Right ventricle myocardium inferior (tissue), 1 donor: ENCODE measurements around the gene UGT1A8. TPM values are rescaled to one million over a fixed set of nuclear protein-coding genes. Genes with fewer than 3 reads are reported as not detected.
"Not testable (repeated sequence)": the region's sequence is repeated elsewhere in the genome, so short reads cannot be mapped to it uniquely, and the experiment has no call there.

Experiments
- ATAC-seq: fragments of 200-7000 bp; cut with Tn5 transposase; one replicate; pipeline ENCODE4 v1.9.1; 2020; ENCODE audit warnings: mild to moderate bottlenecking, moderate library complexity
- DNase-seq: peaks from one replicate; pipeline ENCODE4 v3.0.0; 2021; ENCODE audit errors: missing footprints
- intact Hi-C: fragments of 100-400 bp; cut with DNase I; formaldehyde crosslinking; loops from one replicate; pipeline ENCODE4 v1.11.0; 2022
- long read RNA-seq: library from polyadenylated mRNA; unstranded; transcript quantifications from one replicate; pipeline ENCODE4 v2.0.0, GENCODE V29; 2021
- total RNA-seq: library from RNA; stranded (reverse); fragmentation: NEBNext Ultra II Directional; extraction: Animal tissue kit (Norgen Biotek cat#: 25700); gene quantifications from one replicate; pipeline ENCODE4 v1.2.1, GENCODE V29; 2021
- donor health status: DM: no; HTN: yes; CAD: no; lungs with severe emphysema.

UGT1A8 gene
- total RNA-seq, result not detected
- long read RNA-seq, result 0 reads

DNA sequence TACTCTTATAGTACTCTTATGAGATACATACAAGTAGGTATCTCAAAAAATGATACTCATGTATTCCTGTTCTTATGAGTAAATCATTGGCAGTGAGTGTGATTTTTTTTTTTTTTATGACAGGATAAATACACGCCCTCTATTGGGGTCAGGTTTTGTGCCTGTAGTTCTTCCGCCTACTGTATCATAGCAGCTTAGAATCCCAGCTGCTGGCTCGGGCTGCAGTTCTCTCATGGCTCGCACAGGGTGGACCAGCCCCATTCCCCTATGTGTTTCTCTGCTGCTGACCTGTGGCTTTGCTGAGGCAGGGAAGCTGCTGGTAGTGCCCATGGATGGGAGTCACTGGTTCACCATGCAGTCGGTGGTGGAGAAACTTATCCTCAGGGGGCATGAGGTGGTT lies at the start of gene UGT1A8:
UGT1A8 (plus strand) TSS at position 158 of the 400 bp plus-strand sequence; CDS start at position 233, 75 bp downstream.
- DNase-seq, ATAC-seq, intact Hi-C loops: not testable (repeated sequence)

GRCh38 chr2:233571001-233571400 lies 46.4 kb upstream of the UGT1A8 start:
- ATAC-seq (no peak), DNase-seq (no peak)
- intact Hi-C loops, result no loop called here

DNA sequence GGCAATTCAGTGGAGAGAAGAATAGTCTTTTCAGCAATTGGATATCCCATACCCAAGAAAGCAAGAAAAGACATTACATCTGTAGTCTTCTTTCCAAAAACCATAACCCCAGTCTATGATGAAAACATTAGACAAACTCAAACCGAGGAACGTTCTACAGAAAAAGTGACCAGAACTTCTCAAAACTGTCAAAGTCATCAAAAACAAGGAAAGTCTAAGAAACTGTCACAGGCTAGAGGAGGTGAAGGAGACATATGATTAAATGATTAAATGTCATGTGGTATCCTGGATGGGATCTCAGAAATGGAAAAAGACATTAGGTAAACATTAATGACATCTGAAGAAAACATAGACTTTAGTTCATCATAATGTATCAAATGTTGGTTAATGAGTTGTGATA lies 46.0 kb upstream of the UGT1A8 start:
- DNase-seq (no peak), ATAC-seq (no peak)
- intact Hi-C loops, result no loop called here

GRCh38 chr2:233572468-233572867 lies 45.0 kb upstream of the UGT1A8 start:
- intact Hi-C loops, result no loop called here
- DNase-seq (no peak), ATAC-seq (no peak)

- ATAC-seq, intact Hi-C loops, DNase-seq: not testable (repeated sequence)
Measured at GRCh38 chr2:233577341-233577740, 40.1 kb upstream of the UGT1A8 start.

DNA sequence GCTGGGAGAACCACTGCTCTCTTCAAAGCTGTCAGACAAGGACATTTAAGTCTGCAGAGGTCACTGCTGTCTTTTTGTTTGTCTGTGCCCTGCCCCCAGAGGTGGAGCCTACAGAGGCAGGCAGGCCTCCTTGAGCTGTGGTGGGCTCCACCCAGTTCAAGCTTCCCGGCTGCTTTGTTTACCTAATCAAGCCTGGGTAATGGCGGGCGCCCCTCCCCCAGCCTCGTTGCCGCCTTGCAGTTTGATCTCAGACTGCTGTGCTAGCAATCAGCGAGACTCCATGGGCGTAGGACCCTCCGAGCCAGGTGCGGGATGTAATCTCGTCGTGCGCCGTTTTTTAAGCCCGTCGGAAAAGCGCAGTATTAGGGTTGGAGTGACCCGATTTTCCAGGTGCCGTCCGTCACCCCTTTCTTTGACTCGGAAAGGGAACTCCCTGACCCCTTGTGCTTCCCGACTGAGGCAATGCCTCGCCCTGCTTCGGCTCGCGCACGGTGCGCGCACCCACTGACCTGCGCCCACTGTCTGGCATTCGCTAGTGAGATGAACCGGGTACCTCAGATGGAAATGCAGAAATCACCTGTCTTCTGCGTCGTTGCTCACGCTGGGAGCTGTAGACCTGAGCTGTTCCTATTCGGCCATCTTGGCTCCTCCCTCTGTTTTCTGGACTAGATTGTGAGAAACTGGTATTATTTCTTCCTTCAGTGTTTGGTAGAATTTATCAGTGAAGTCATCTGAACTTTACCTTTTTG lies 34.0 kb upstream of the UGT1A8 start:
- DNase-seq, ATAC-seq, intact Hi-C loops: not testable (repeated sequence)

DNA sequence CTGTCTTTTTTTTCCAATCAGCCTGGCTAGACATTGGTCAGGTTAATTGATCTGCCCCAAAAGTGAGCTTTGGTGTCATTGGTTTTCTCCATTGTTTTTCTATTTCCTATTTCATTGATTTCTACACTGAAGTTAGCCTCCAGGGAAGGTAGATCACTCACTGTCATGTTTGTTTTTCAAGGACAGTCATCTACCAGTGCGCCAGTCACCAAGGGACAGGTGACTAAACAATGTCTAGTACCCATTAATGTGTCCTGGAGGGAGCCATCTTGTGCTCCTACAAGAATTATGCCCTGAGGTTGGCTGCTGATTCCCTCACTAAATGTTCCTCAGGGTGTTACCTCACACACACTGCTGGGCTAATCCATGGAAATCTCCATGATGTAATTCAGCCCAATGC lies 33.2 kb upstream of the UGT1A8 start:
- DNase-seq (no peak), ATAC-seq (no peak)
- intact Hi-C loops, result no loop called here

- intact Hi-C loops, result no loop called here
- DNase-seq, result no peak
- no peak for ATAC-seq
Measured at GRCh38 chr2:233588400-233588799, 29.0 kb upstream of the UGT1A8 start.

DNA sequence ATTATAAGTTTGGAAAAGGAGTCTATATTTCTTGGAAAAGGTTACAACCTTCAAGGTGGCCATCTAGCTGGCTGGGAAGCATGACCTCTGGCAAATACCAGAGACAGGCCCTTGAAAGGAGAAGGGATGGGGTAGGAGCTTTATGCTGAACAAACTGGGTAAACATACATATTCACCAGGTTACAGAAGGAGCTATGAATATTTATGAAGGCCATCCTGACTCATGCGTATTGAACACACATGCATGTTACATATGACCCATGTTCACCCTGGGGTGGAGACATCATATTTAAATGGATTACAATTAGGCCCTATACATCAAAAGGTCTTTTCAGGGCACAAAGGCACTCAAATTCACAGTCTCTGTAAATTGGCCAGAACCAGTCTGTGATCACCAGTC lies 24.7 kb upstream of the UGT1A8 start:
- ATAC-seq, intact Hi-C loops, DNase-seq: not testable (repeated sequence)

- intact Hi-C loops, result no loop called here
- DNase-seq, result no peak
- no peak for ATAC-seq
Measured at GRCh38 chr2:233593201-233593600, 24.2 kb upstream of the UGT1A8 start.

DNA sequence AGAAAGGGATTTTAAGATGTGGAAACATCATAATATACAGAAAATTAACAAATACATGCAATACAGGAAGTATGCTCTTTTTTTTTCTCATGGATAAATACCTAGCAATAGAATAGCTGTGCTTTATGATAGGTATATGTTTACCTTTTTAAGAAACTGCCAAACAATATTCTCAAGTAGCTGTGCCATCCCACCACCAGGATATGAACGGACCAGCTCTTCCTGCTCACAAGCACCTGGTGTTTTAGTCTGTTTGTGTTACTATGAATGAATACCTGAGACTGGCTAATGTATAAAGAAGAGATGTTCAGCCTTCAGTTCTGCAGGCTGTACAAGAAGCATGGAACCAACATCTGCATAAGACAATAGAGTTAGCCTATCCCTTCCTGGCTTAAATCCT lies 19.9 kb upstream of the UGT1A8 start:
- intact Hi-C loops, result no loop called here
- ATAC-seq, result no peak

DNA sequence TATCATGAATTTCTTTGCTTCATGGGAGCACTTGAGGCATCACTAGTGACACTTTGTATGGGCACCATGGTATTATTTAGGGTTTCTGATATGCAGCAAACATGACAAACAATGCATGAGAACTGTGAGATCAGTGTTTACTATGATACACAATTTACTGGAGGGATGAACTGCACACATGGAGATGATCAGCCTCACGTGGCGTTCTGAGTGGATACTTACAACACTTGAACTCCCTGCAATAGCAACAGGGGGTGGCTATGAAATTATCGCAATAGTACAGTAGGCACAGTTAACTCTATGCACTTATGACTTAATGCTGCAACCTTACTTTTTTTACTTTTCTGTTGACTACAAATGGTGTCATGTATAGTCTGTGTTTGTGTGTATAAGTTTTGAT lies 18.5 kb upstream of the UGT1A8 start:
- intact Hi-C loops, result no loop called here
- no peak for DNase-seq
- no peak for ATAC-seq

More for the DNA sequence above, 19.9 kb upstream of the UGT1A8 start:
- DNase-seq, result no peak

GRCh38 chr2:233600386-233600785 lies 17.0 kb upstream of the UGT1A8 start:
- DNase-seq (no peak), ATAC-seq (no peak)
- intact Hi-C loops, result no loop called here

GRCh38 chr2:233602076-233602475 lies 15.4 kb upstream of the UGT1A8 start:
- DNase-seq (no peak), ATAC-seq (no peak)
- intact Hi-C loops, result no loop called here

DNA sequence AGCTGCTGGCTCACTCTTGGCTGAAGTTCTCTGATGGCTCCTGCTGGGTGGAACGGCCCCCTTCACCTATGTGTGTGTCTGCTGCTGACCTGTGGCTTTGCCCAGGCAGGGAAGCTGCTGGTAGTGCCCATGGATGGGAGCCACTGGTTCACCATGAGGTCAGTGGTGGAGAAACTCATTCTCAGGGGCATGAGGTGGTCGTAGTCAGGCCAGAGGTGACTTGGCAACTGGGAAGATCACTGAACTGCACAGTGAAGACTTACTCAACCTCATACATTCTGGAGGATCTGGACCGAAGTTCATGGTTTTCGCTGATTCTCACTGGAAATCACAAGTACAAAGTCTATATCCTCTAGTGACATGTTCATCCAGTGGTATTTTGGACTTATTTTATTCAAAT lies 13.9 kb upstream of the UGT1A8 start:
- DNase-seq (no peak), ATAC-seq (no peak)
- intact Hi-C loops, result no loop called here

DNA sequence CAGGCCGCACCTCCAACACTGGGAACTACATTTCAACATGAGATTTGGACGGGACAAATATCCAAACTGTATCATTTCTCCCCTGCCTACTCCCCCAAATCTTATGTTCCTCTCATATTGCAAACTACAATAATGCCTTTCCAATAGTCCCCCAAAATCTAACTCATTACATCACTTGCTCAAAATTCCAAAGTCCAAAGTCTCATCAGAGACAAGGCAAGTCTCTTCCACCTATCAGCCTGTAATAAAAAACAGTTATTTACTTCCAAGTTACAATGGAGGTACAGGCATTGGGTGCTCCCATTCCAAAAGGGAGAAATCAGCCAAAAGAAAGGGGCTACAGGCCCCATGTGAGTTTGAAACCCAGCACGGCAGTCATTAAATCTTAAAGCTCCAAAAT lies 12.6 kb upstream of the UGT1A8 start:
- DNase-seq (no peak), ATAC-seq (no peak)
- intact Hi-C loops, result no loop called here

- intact Hi-C loops, result no loop called here
- DNase-seq (no peak), ATAC-seq (no peak)
Measured at GRCh38 chr2:233605680-233606079, 11.8 kb upstream of the UGT1A8 start.

DNA sequence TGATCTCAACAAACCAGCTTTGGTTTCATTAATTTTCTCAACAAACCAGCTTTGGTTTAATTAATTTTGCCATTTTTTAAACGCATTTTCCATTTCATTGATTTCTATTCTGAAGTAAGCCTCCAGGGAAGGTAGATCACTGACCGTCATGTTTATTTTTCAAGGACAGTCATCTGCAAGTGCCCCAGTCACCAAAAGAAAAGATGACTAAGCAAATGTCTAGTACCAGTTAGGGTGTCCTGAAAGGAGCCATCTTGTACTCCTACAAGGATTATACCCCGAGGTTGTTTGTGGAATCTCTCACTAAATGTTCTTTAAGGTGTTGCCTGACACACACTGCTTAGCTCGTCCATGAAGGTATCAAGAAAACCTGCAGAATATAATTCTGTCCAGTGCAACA lies 6.1 kb upstream of the UGT1A8 start:
- no peak for ATAC-seq
- DNase-seq, result no peak

GRCh38 chr2:233620204-233620603 lies 2.8 kb downstream of the UGT1A8 start:
- no peak for ATAC-seq
- DNase-seq, result no peak
- intact Hi-C loops, result no loop called here

More for the DNA sequence above, 6.1 kb upstream of the UGT1A8 start:
- intact Hi-C loops, result no loop called here

DNA sequence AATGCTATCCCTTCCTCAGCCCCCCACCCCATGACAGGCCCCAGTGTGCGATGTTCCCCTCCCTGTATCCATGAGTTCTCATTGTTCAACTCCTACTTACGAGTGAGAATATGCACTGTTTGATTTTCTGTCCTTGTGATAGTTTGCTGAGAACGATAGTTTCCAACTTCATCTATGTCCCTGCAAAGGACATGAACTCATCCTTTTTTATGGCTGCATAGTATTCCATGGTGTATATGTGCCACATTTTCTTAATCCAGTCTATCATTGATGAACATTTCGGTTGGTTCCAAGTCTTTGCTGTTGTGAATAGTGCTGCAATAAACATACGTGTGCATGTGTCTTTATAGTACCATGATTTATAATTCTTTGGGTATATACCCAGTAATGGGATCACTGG lies 4.4 kb downstream of the UGT1A8 start:
- ATAC-seq, intact Hi-C loops, DNase-seq: not testable (repeated sequence)
